ENCODE results near the gene TCEANC.

Gene TCEANC

GRCh38 chrX:13685126-13685763 is 32.3 kb downstream of the TCEANC start:
- H3K4me1 ChIP-seq (ENCODE audit: control insufficient read depth in 1 of 2, insufficient read depth in 2 of 2, low read length in 2 of 2): no peaks in the 10 kb centered on the region
- DNase-seq: no peak
- no peak overlapping the region for H4K91ac ChIP-seq (ENCODE audit: low read depth, low read length)
- WGBS (ENCODE audit: extremely low coverage, insufficient coverage, insufficient read length): no CpG with 5 or more reads among the region's 3 CpGs
- H2BK120ac ChIP-seq (ENCODE audit: insufficient read depth, low read length, poor library complexity): no peak overlapping the region
- peaks cover 8% of the 10 kb centered on the region for H3K79me1 ChIP-seq (ENCODE audit: low read length)
- no peak overlapping the region for H2BK12ac ChIP-seq (ENCODE audit: low read length)
- no peak overlapping the region for H3K4me3 ChIP-seq (ENCODE audit: low read depth, low read length)
- no peak overlapping the region for H3K14ac ChIP-seq (ENCODE audit: low read length)
- H2AFZ ChIP-seq (ENCODE audit: insufficient read depth, low read length, poor library complexity): no peak overlapping the region
- no peak overlapping the region for H4K8ac ChIP-seq (ENCODE audit: low read depth, low read length)
- H3K23ac ChIP-seq (ENCODE audit: low read length): no peak overlapping the region
- H2AK5ac ChIP-seq (ENCODE audit: low read length): no peak overlapping the region
- no peak overlapping the region for H3K27ac ChIP-seq (ENCODE audit: low read depth, low read length)
- no peaks in the 10 kb centered on the region for H3K27me3 ChIP-seq (ENCODE audit: insufficient read depth, low read length)
- no peak overlapping the region for H3K4ac ChIP-seq (ENCODE audit: low read depth, low read length)
- H3K4me2 ChIP-seq (ENCODE audit: low read length): no peak overlapping the region
- H3K18ac ChIP-seq (ENCODE audit: low read length): no peak overlapping the region
- no peaks in the 10 kb centered on the region for H3K9me3 ChIP-seq (ENCODE audit: insufficient read depth, low read depth, low read length)
- H3K36me3 ChIP-seq (ENCODE audit: control insufficient read depth in 1 of 2, insufficient read depth in 2 of 2, low read length in 2 of 2): no peaks in the 10 kb centered on the region
- peaks cover 7% of the 10 kb centered on the region for H3K79me2 ChIP-seq (ENCODE audit: control insufficient read depth, insufficient read depth, low read length, poor library complexity)
- H3K9ac ChIP-seq (ENCODE audit: low read length): no peak overlapping the region
- H2BK5ac ChIP-seq (ENCODE audit: low read depth, low read length, poor library complexity): no peak overlapping the region
- no peak overlapping the region for H4K12ac ChIP-seq (ENCODE audit: low read depth, low read length)

GRCh38 chrX:13687203-13687602 is 34.3 kb downstream of the TCEANC start:
- Histone ChIP-seq H3K4me3 (ENCODE audit: low read depth, low read length) (no peak overlapping the region), H3K23ac (ENCODE audit: low read length) (no peak overlapping the region), H4K12ac (ENCODE audit: low read depth, low read length) (no peak overlapping the region), H4K8ac (ENCODE audit: low read depth, low read length) (no peak overlapping the region), H3K79me2 (ENCODE audit: control insufficient read depth, insufficient read depth, low read length, poor library complexity) (peaks cover 10% of the 10 kb centered on the region), H3K79me1 (ENCODE audit: low read length) (peaks cover 8% of the 10 kb centered on the region), H2BK12ac (ENCODE audit: low read length) (no peak overlapping the region), H3K27me3 (ENCODE audit: insufficient read depth, low read length) (no peaks in the 10 kb centered on the region), H3K4me2 (ENCODE audit: low read length) (no peak overlapping the region), H2AK5ac (ENCODE audit: low read length) (no peak overlapping the region), H3K27ac (ENCODE audit: low read depth, low read length) (no peak overlapping the region), H3K9me3 (ENCODE audit: insufficient read depth, low read depth, low read length) (no peaks in the 10 kb centered on the region), H2AFZ (ENCODE audit: insufficient read depth, low read length, poor library complexity) (no peak overlapping the region), H3K4ac (ENCODE audit: low read depth, low read length) (no peak overlapping the region), H3K9ac (ENCODE audit: low read length) (no peak overlapping the region), H3K18ac (ENCODE audit: low read length) (no peak overlapping the region), H3K36me3 (ENCODE audit: control insufficient read depth in 1 of 2, insufficient read depth in 2 of 2, low read length in 2 of 2) (no peaks in the 10 kb centered on the region), H2BK5ac (ENCODE audit: low read depth, low read length, poor library complexity) (no peak overlapping the region), H3K4me1 (ENCODE audit: control insufficient read depth in 1 of 2, insufficient read depth in 2 of 2, low read length in 2 of 2) (no peaks in the 10 kb centered on the region), H2BK120ac (ENCODE audit: insufficient read depth, low read length, poor library complexity) (no peak overlapping the region), H4K91ac (ENCODE audit: low read depth, low read length) (no peak overlapping the region), H3K14ac (ENCODE audit: low read length) (no peak overlapping the region)
- no CpG with 5 or more reads among the region's 1 CpG for WGBS (ENCODE audit: extremely low coverage, insufficient coverage, insufficient read length)
- no peak for DNase-seq

- H3K9me3 ChIP-seq (ENCODE audit: insufficient read depth, low read depth, low read length): no peaks in the 10 kb centered on the region
- WGBS (ENCODE audit: extremely low coverage, insufficient coverage, insufficient read length): no CpG with 5 or more reads among the region's 13 CpGs
- H3K4me3 ChIP-seq (ENCODE audit: low read depth, low read length): no peak overlapping the region
These were observed 35.5 kb downstream of the TCEANC start for GRCh38 chrX:13688384-13688957.

GRCh38 chrX:13688958-13689740 is 36.2 kb downstream of the TCEANC start, which contains the start of gene RAB9A:
RAB9A (plus strand) TSS chrX:13689128; CDS start chrX:13708747, 19,619 bp downstream.
- H3K27me3 ChIP-seq (ENCODE audit: insufficient read depth, low read length): no peaks in the 10 kb centered on the region
- WGBS (ENCODE audit: extremely low coverage, insufficient coverage, insufficient read length): no CpG with 5 or more reads among the region's 68 CpGs
- H2AFZ ChIP-seq (ENCODE audit: insufficient read depth, low read length, poor library complexity): no peak within 1 kb of the TSS
- H2BK120ac ChIP-seq (ENCODE audit: insufficient read depth, low read length, poor library complexity): peak within 1 kb of the TSS; percentile 93
- peaks cover 10% of the 10 kb centered on the region for H3K79me2 ChIP-seq (ENCODE audit: control insufficient read depth, insufficient read depth, low read length, poor library complexity)
- no peaks in the 10 kb centered on the region for H3K36me3 ChIP-seq (ENCODE audit: control insufficient read depth in 1 of 2, insufficient read depth in 2 of 2, low read length in 2 of 2)
- H3K9ac ChIP-seq (ENCODE audit: low read length): peak within 1 kb of the TSS; percentile 86
- H3K14ac ChIP-seq (ENCODE audit: low read length): peak within 1 kb of the TSS; percentile 93
- H3K4me3 ChIP-seq (ENCODE audit: low read depth, low read length): peak within 1 kb of the TSS; percentile 84
- H3K4ac ChIP-seq (ENCODE audit: low read depth, low read length): peak within 1 kb of the TSS; percentile 95
- H3K4me2 ChIP-seq (ENCODE audit: low read length): peak within 1 kb of the TSS; percentile 73
- peak within 1 kb of the TSS; percentile 88 for H2BK5ac ChIP-seq (ENCODE audit: low read depth, low read length, poor library complexity)
- DNase-seq: peak; percentile 49 to 78
- H2BK12ac ChIP-seq (ENCODE audit: low read length): peak within 1 kb of the TSS; percentile 59
- peak within 1 kb of the TSS; percentile 88 for H4K12ac ChIP-seq (ENCODE audit: low read depth, low read length)
- peak within 1 kb of the TSS; percentile 96 for H3K18ac ChIP-seq (ENCODE audit: low read length)
- H3K4me1 ChIP-seq (ENCODE audit: control insufficient read depth in 1 of 2, insufficient read depth in 2 of 2, low read length in 2 of 2): peaks cover 0 to 5% of the 10 kb centered on the region in 2 experiments
- peak within 1 kb of the TSS; percentile 84 for H4K8ac ChIP-seq (ENCODE audit: low read depth, low read length)
- peaks cover 8% of the 10 kb centered on the region for H3K79me1 ChIP-seq (ENCODE audit: low read length)
- H2AK5ac ChIP-seq (ENCODE audit: low read length): peak within 1 kb of the TSS; percentile 73
- H3K23ac ChIP-seq (ENCODE audit: low read length): no peak within 1 kb of the TSS
- no peaks in the 10 kb centered on the region for H3K9me3 ChIP-seq (ENCODE audit: insufficient read depth, low read depth, low read length)
- H4K91ac ChIP-seq (ENCODE audit: low read depth, low read length): peak within 1 kb of the TSS; percentile 88
- H3K27ac ChIP-seq (ENCODE audit: low read depth, low read length): peak within 1 kb of the TSS; percentile 97

More at GRCh38 chrX:13688384-13688957, 35.5 kb downstream of the TCEANC start:
- Histone ChIP-seq H3K27ac (ENCODE audit: low read depth, low read length) (no peak overlapping the region), H4K12ac (ENCODE audit: low read depth, low read length) (no peak overlapping the region), H3K4ac (ENCODE audit: low read depth, low read length) (no peak overlapping the region), H2BK120ac (ENCODE audit: insufficient read depth, low read length, poor library complexity) (no peak overlapping the region), H3K79me1 (ENCODE audit: low read length) (peaks cover 8% of the 10 kb centered on the region), H3K27me3 (ENCODE audit: insufficient read depth, low read length) (no peaks in the 10 kb centered on the region), H4K91ac (ENCODE audit: low read depth, low read length) (no peak overlapping the region), H3K4me1 (ENCODE audit: control insufficient read depth in 1 of 2, insufficient read depth in 2 of 2, low read length in 2 of 2) (peaks cover 0 to 5% of the 10 kb centered on the region in 2 experiments), H2BK5ac (ENCODE audit: low read depth, low read length, poor library complexity) (no peak overlapping the region), H3K4me2 (ENCODE audit: low read length) (peak overlapping the region; percentile 73), H2BK12ac (ENCODE audit: low read length) (no peak overlapping the region), H3K18ac (ENCODE audit: low read length) (no peak overlapping the region), H3K9ac (ENCODE audit: low read length) (no peak overlapping the region), H3K14ac (ENCODE audit: low read length) (no peak overlapping the region), H3K36me3 (ENCODE audit: control insufficient read depth in 1 of 2, insufficient read depth in 2 of 2, low read length in 2 of 2) (no peaks in the 10 kb centered on the region), H2AK5ac (ENCODE audit: low read length) (no peak overlapping the region), H4K8ac (ENCODE audit: low read depth, low read length) (no peak overlapping the region), H2AFZ (ENCODE audit: insufficient read depth, low read length, poor library complexity) (no peak overlapping the region), H3K23ac (ENCODE audit: low read length) (no peak overlapping the region), H3K79me2 (ENCODE audit: control insufficient read depth, insufficient read depth, low read length, poor library complexity) (peaks cover 10% of the 10 kb centered on the region)
- no peak for DNase-seq

Measured in trophoblast cell (in vitro differentiated cells and primary cell).